Hepatocyte (in vitro differentiated cells): ENCODE measurements around the gene SYTL1. TPM values are rescaled to one million over a fixed set of nuclear protein-coding genes. Genes with fewer than 3 reads are reported as not detected.

Experiments used
- DNase-seq: peaks from one replicate; pipeline ENCODE4 v3.0.0-alpha.2; 2016; ENCODE audit warnings: low spot score
- H2AFZ ChIP-seq: fragments of 200-600 bp; sonication (generic); 2 replicates; pipeline ENCODE4 v1.6.0; 2016; ENCODE audit warnings: antibody characterized with exemption, mild to moderate bottlenecking
- H3K27ac ChIP-seq: fragments of 200-600 bp; sonication (generic); 2 replicates; pipeline ENCODE4 v1.5.1; 2016; ENCODE audit warnings: mild to moderate bottlenecking
- H3K27me3 ChIP-seq: fragments of 200-600 bp; sonication (generic); 2 replicates; pipeline ENCODE4 v1.6.1; 2016
- H3K36me3 ChIP-seq: fragments of 200-600 bp; sonication (generic); replicated peaks from 2 replicates; pipeline ENCODE4 v1.5.1; 2016; ENCODE audit warnings: low read depth; ENCODE audit not compliant: insufficient read depth
- H3K4me1 ChIP-seq: fragments of 200-600 bp; sonication (generic); 2 replicates; pipeline ENCODE4 v1.5.1; 2016; ENCODE audit warnings: mild to moderate bottlenecking, moderate library complexity; ENCODE audit not compliant: insufficient read depth
- H3K4me2 ChIP-seq: fragments of 200-600 bp; sonication (generic); 2 replicates; pipeline ENCODE4 v1.6.0; 2016
- H3K4me3 ChIP-seq: fragments of 200-600 bp; sonication (generic); 2 replicates; pipeline ENCODE4 v1.5.1; 2016; ENCODE audit warnings: mild to moderate bottlenecking
- H3K79me2 ChIP-seq: fragments of 200-600 bp; sonication (generic); 2 replicates; pipeline ENCODE4 v1.6.0; 2017; ENCODE audit warnings: mild to moderate bottlenecking
- H3K9me2 ChIP-seq: fragments of 200-600 bp; sonication (generic); replicated peaks from 2 replicates; pipeline ENCODE4 v1.6.0; 2017; ENCODE audit warnings: mild to moderate bottlenecking; ENCODE audit not compliant: insufficient read depth
- H3K9me3 ChIP-seq: fragments of 200-600 bp; sonication (generic); 2 replicates; pipeline ENCODE4 v1.5.1; 2016; ENCODE audit warnings: low read depth, mild to moderate bottlenecking
- H4K20me1 ChIP-seq: fragments of 200-600 bp; sonication (generic); 2 replicates; pipeline ENCODE4 v1.6.0; 2016; ENCODE audit warnings: mild to moderate bottlenecking; ENCODE audit not compliant: insufficient read depth, poor library complexity, severe bottlenecking
- EZH2 ChIP-seq: fragments of 200-600 bp; sonication (generic); IDR thresholded peaks from 2 replicates; pipeline ENCODE4 v1.6.1; 2016; ENCODE audit warnings: antibody characterized with exemption, mild to moderate bottlenecking, borderline replicate concordance
- EZH2phosphoT487 ChIP-seq: fragments of 200-600 bp; sonication (generic); IDR thresholded peaks from one replicate; pipeline ENCODE4 v1.6.1; 2018; ENCODE audit warnings: antibody characterized with exemption, mild to moderate bottlenecking, low read depth, moderate library complexity; ENCODE audit not compliant: unreplicated experiment, severe bottlenecking
- WGBS: methylation state at CpG from one replicate; pipeline ENCODE4 v1.1.6; 2016; ENCODE audit warnings: low lambda C conversion rate; ENCODE audit errors: missing lambda C conversion rate; 5-methylcytosine and 5-hydroxymethylcytosine counted together
- polyA plus RNA-seq: library from polyadenylated mRNA; unstranded; fragments of >200 nt; fragmentation: Nextera tagmentation; extraction: Ambion mirVana; gene quantifications from 2 replicates; pipeline ENCODE4 v1.2.1, GENCODE V29; 2016
- total RNA-seq: library from RNA; depleted of rRNA; stranded (reverse); fragments of >200 nt; gene quantifications from 2 replicates; pipeline ENCODE4 v1.2.3, GENCODE V29; 2014
- TF ChIP-seq, protein P1 (sequence below): fragments of 200-600 bp; sonication (generic); IDR thresholded peaks from 2 replicates; pipeline ENCODE4 v1.5.1; 2016; ENCODE audit warnings: antibody characterized with exemption, mild to moderate bottlenecking; ENCODE audit not compliant: poor library complexity

SYTL1 gene
- total and polyA plus RNA-seq, 2 experiments from 2014 or later = 12.1 to 21.7 TPM

DNA sequence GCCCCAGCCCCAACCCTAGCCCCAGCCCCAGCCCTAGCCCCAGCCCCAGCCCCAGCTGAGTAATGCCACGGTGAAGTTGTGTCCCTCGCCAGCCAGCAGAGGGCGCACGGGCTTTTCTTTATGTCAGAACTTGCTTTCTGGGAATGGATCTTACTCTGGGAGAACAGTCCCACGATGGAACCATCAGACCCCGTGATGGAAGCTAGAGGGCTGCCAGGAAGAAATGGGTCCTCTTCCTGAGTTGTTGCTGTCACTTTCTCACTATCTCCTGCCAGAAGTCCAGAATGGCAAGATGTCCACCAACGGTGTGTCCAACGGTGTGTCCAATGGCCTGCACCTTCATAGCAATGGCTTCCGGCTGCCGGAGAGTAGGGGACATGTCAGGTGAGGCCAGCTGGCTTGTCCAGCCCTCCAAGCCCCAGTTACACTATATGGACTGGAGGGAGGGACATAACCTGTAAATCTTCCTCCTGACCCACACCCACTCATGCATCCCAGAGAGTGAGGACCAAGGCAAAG lies 45.0 kb upstream of the SYTL1 start:
- H4K20me1 ChIP-seq = no peaks in the 10 kb centered on the region
- H3K27me3 ChIP-seq = no peaks in the 10 kb centered on the region
- H3K9me3 ChIP-seq = no peaks in the 10 kb centered on the region
- no peaks in the 10 kb centered on the region for H3K79me2 ChIP-seq
- no peaks in the 10 kb centered on the region for H3K9me2 ChIP-seq
- H2AFZ ChIP-seq = no peak overlapping the region
- no peaks in the 10 kb centered on the region for H3K36me3 ChIP-seq
- peaks cover 34% of the 10 kb centered on the region for H3K4me1 ChIP-seq
- no peak overlapping the region for H3K4me2 ChIP-seq
- 41% methylated on average over 10 of the region's 10 CpGs for WGBS
- H3K27ac ChIP-seq = no peak overlapping the region
- H3K4me3 ChIP-seq = no peak overlapping the region
- peak; percentile 82 for DNase-seq
- TF ChIP-seq, protein P1, sequence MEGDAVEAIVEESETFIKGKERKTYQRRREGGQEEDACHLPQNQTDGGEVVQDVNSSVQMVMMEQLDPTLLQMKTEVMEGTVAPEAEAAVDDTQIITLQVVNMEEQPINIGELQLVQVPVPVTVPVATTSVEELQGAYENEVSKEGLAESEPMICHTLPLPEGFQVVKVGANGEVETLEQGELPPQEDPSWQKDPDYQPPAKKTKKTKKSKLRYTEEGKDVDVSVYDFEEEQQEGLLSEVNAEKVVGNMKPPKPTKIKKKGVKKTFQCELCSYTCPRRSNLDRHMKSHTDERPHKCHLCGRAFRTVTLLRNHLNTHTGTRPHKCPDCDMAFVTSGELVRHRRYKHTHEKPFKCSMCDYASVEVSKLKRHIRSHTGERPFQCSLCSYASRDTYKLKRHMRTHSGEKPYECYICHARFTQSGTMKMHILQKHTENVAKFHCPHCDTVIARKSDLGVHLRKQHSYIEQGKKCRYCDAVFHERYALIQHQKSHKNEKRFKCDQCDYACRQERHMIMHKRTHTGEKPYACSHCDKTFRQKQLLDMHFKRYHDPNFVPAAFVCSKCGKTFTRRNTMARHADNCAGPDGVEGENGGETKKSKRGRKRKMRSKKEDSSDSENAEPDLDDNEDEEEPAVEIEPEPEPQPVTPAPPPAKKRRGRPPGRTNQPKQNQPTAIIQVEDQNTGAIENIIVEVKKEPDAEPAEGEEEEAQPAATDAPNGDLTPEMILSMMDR = peak; percentile 81
- no peak for TF ChIP-seq EZH2phosphoT487

DNA sequence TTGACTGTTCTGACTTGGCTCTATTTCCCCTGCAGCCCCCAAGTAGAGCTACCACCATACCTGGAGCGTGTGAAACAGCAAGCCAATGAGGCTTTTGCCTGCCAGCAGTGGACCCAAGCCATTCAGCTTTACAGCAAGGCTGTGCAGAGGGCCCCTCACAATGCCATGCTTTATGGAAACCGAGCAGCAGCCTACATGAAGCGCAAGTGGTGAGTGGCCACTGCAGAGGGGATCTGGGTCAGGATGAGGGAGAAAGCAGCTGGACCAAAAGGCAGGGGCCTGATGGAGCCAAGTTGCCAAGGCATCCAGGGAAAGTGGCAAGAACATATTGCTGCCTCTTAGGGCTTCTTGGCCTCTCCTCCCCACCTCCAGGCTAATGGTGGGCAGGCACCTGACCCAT lies 43.9 kb upstream of the SYTL1 start:
- no peak for DNase-seq
- Histone ChIP-seq H3K79me2 (no peaks in the 10 kb centered on the region), H3K27me3 (no peaks in the 10 kb centered on the region), H3K4me3 (no peak overlapping the region), H3K4me1 (peaks cover 31% of the 10 kb centered on the region), H3K27ac (peak overlapping the region; percentile 100), H4K20me1 (no peaks in the 10 kb centered on the region), H3K4me2 (no peak overlapping the region), H3K9me3 (no peaks in the 10 kb centered on the region), H2AFZ (no peak overlapping the region), H3K9me2 (no peaks in the 10 kb centered on the region), H3K36me3 (no peaks in the 10 kb centered on the region)
- WGBS = 97% methylated on average over 3 of the region's 3 CpGs
- TF ChIP-seq, protein P1 = no peak
- TF ChIP-seq EZH2 = no peak

DNA sequence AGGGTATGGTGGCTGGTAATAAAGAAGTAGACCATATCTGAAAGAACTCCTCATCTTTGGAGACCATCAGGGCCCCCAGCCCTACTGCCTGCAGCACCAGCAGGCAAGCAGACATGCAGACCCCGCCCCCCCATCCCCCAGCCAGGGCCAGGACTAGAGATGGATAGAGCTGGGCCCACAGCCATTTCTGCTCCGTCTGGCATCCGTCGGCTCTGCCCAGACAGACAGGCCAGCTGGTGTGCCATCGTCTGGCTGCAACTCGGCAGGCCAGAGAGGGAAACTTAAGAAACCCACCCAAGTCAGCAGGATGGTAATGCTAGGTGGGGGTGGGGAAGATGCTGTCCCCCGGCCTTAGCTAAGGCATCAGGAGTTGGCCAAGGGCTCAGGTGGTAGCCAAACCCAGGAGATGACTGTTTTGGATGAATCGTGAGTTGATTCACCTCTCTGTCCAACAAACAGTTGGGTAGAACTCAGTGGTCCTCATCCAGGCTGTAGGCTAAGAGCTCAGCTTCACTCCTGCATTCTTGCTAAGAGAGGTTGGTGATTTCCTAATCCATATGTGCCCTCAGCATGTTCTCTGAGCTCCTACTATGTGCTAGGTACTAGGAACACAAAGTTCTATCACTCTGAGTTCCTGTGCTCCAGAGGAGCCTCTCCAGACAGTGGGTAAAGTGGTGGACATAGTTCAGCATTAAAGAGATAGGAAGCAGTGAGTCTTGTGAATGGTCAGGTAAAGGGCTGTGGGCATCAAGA lies 43.0 kb upstream of the SYTL1 start:
- Histone ChIP-seq H3K4me2 (peak overlapping the region; percentile 58), H2AFZ (no peak overlapping the region), H3K4me1 (peaks cover 31% of the 10 kb centered on the region), H3K27ac (peak overlapping the region; percentile 100), H3K27me3 (no peaks in the 10 kb centered on the region), H3K9me3 (no peaks in the 10 kb centered on the region), H3K4me3 (no peak overlapping the region), H3K79me2 (no peaks in the 10 kb centered on the region), H3K36me3 (no peaks in the 10 kb centered on the region), H3K9me2 (no peaks in the 10 kb centered on the region), H4K20me1 (no peaks in the 10 kb centered on the region)
- no peak for DNase-seq
- WGBS = 59% methylated on average over 7 of the region's 8 CpGs
- TF ChIP-seq, protein P1 = no peak
- no peak for TF ChIP-seq EZH2phosphoT487
- TF ChIP-seq EZH2 = no peak
